NCI-H1694 (cell line): Measurements from ENCODE around the gene PLTP.
A peak's percentile ranks its signal among the peaks of the same experiment; 100 is the strongest.

Experiments used
- DNase-seq: peaks from one replicate; lab custom pipeline; 2025; lab: John Stamatoyannopoulos, UW

Gene PLTP

GRCh38 chr20:45873409-45874103 lies 38.4 kb downstream of the PLTP start:
- no peak for DNase-seq

- no peak for DNase-seq
Measured at GRCh38 chr20:45872626-45873025, 39.3 kb downstream of the PLTP start.

- DNase-seq: no peak
Measured at GRCh38 chr20:45867819-45868176, 44.2 kb downstream of the PLTP start.

- no peak for DNase-seq
Measured at GRCh38 chr20:45867136-45867818, 44.7 kb downstream of the PLTP start.

GRCh38 chr20:45866454-45866853 lies 45.5 kb downstream of the PLTP start:
- no peak for DNase-seq

- DNase-seq: no peak
Measured at GRCh38 chr20:45863543-45864470, 48.1 kb downstream of the PLTP start.

- peak; percentile 51 for DNase-seq
Measured at GRCh38 chr20:45861221-45862075, 50.5 kb downstream of the PLTP start.

- DNase-seq: no peak
Measured at GRCh38 chr20:45860560-45861220, 51.3 kb downstream of the PLTP start.

GRCh38 chr20:45859916-45860315 lies 52.0 kb downstream of the PLTP start:
- no peak for DNase-seq

GRCh38 chr20:45857882-45858216 lies 54.1 kb downstream of the PLTP start:
- no peak for DNase-seq

- peak; percentile 99 for DNase-seq
Measured at GRCh38 chr20:45857114-45857881, 54.7 kb downstream of the PLTP start, which contains the start of the genes ACOT8 and ZSWIM3. Gene ACOT8, minus strand, starts transcription at chr20:45857392. Its CDS starts 77 bp downstream, at chr20:45857315. Gene ZSWIM3, plus strand, starts transcription at chr20:45857614. Its CDS starts 212 bp downstream, at chr20:45857826.

GRCh38 chr20:45853484-45853883 lies 58.5 kb downstream of the PLTP start:
- DNase-seq: no peak

- no peak for DNase-seq
Measured at GRCh38 chr20:45852326-45852725, 59.6 kb downstream of the PLTP start.

- no peak for DNase-seq
Measured at GRCh38 chr20:45851501-45851900, 60.5 kb downstream of the PLTP start.

GRCh38 chr20:45850926-45851325 lies 61.0 kb downstream of the PLTP start:
- DNase-seq: no peak

GRCh38 chr20:45850238-45850637 lies 61.7 kb downstream of the PLTP start:
- no peak for DNase-seq

GRCh38 chr20:45848969-45849582 lies 62.9 kb downstream of the PLTP start:
- DNase-seq: no peak
